B cell (primary cell): ENCODE data around the gene EGFL6. TPM values are rescaled to one million over a fixed set of nuclear protein-coding genes. Genes with fewer than 3 reads are reported as not detected.

Source experiments
- ATAC-seq: fragments of 200-7000 bp; cut with Tn5 transposase; one replicate; pipeline ENCODE4 v1.10.0; 2021; ENCODE audit warnings: low read depth, mild to moderate bottlenecking, moderate number of reproducible peaks, moderate library complexity
- CTCF ChIA-PET: fragments of 350-600 bp; sonication (Branson Sonifier 250); formaldehyde crosslinking; loops from one replicate; lab custom pipeline; 2021; ENCODE audit warnings: antibody characterized with exemption, inconsistent platforms; lab: Charles Lee
- POLR2A ChIA-PET: fragments of 350-600 bp; sonication (Branson Sonifier 250); formaldehyde crosslinking; loops from one replicate; lab custom pipeline; 2021; ENCODE audit warnings: antibody characterized with exemption; lab: Charles Lee
- DNase-seq: peaks from one replicate; pipeline ENCODE4 v3.0.0; 2013
- H2AFZ ChIP-seq: 2 replicates; pipeline ENCODE4 v1.6.1; 2012; ENCODE audit warnings: mild to moderate bottlenecking, low read depth, low read length; ENCODE audit not compliant: insufficient read depth, poor library complexity, severe bottlenecking
- H3K27ac ChIP-seq, 2 donors: 1 replicate in 1 of 2; 2 replicates in 1 of 2; pipeline ENCODE4 v1.5.1; 2012 to 2013; ENCODE audit warnings: low read length in 2 of 2, mild to moderate bottlenecking in 2 of 2, moderate library complexity in 1 of 2
- H3K27me3 ChIP-seq, 4 experiments: fragments of 200-600 bp in 1 of 4; sonication (generic) in 1 of 4; replicated peaks in 1 of 4; 1 replicate in 2 of 4; 2 replicates in 2 of 4; pipeline versions ENCODE4 v1.6.1 to v1.7.0; 2013 to 2016; ENCODE audit warnings: low read length in 3 of 4, mild to moderate bottlenecking in 2 of 4, mixed read lengths in 1 of 4, moderate library complexity in 1 of 4; ENCODE audit not compliant: insufficient read depth in 4 of 4, control insufficient read depth in 3 of 4; ENCODE audit errors: control extremely low read depth in 1 of 4
- H3K36me3 ChIP-seq, 2 experiments: replicated peaks in 1 of 2; 1 replicate in 1 of 2; 2 replicates in 1 of 2; pipeline versions ENCODE4 v1.6.1 to v1.7.1; 2013; ENCODE audit warnings: low read length in 1 of 2; ENCODE audit not compliant: insufficient read depth in 2 of 2, control insufficient read depth in 1 of 2; ENCODE audit errors: control extremely low read depth in 1 of 2, extremely low read depth in 1 of 2
- H3K4me1 ChIP-seq, 2 donors: fragments of 200-600 bp in 1 of 2; sonication (generic) in 1 of 2; 1 replicate in 1 of 2; 2 replicates in 1 of 2; pipeline versions ENCODE4 v1.5.1 to v1.6.1; 2013 to 2017; ENCODE audit warnings: low read length in 2 of 2; ENCODE audit not compliant: control insufficient read depth in 2 of 2, insufficient read depth in 2 of 2
- H3K4me2 ChIP-seq: replicated peaks from 2 replicates; pipeline ENCODE3; 2012; ENCODE audit warnings: mild to moderate bottlenecking, low read depth, low read length; ENCODE audit not compliant: poor library complexity, severe bottlenecking
- H3K4me3 ChIP-seq, 5 experiments: fragments of 200-600 bp in 1 of 5; sonication (generic) in 1 of 5; 1 replicate in 3 of 5; 2 replicates in 2 of 5; pipeline versions ENCODE4 v1.5.1 to v1.7.0; 2011 to 2016; ENCODE audit warnings: low read length in 4 of 5, mild to moderate bottlenecking in 4 of 5, low read depth in 2 of 5, control low read depth in 1 of 5, moderate library complexity in 1 of 5; ENCODE audit not compliant: insufficient read depth in 1 of 5; ENCODE audit errors: control extremely low read depth in 1 of 5, extremely low read depth in 1 of 5
- H3K79me2 ChIP-seq: fragments of 200-600 bp; sonication (generic); one replicate; pipeline ENCODE4 v1.6.0; 2016; ENCODE audit warnings: low read length; ENCODE audit not compliant: control insufficient read depth, insufficient read depth
- H3K9ac ChIP-seq: fragments of 200-600 bp; sonication (generic); 2 replicates; pipeline ENCODE4 v1.6.1; 2017; ENCODE audit warnings: mild to moderate bottlenecking, low read length, moderate library complexity
- H3K9me3 ChIP-seq, 3 donors: one replicate each; pipeline versions ENCODE4 v1.6.1 to v1.7.1; 2013; ENCODE audit warnings: low read length in 2 of 3; ENCODE audit not compliant: control insufficient read depth in 2 of 3, insufficient read depth in 1 of 3; ENCODE audit errors: control extremely low read depth in 1 of 3
- H4K20me1 ChIP-seq: 2 replicates; pipeline ENCODE4 v1.6.0; 2012; ENCODE audit warnings: mild to moderate bottlenecking, low read length; ENCODE audit not compliant: insufficient read depth, control insufficient read depth, poor library complexity, severe bottlenecking
- H3K27ac Mint-ChIP-seq: one replicate; pipeline ENCODE4 v1.8.0; 2021; ENCODE audit warnings: mixed read lengths
- H3K27me3 Mint-ChIP-seq: one replicate; pipeline ENCODE4 v1.8.0; 2021; ENCODE audit warnings: mixed read lengths
- H3K4me1 Mint-ChIP-seq: one replicate; pipeline ENCODE4 v1.8.0; 2021; ENCODE audit warnings: mixed read lengths
- H3K4me3 Mint-ChIP-seq: one replicate; pipeline ENCODE4 v1.8.0; 2021; ENCODE audit warnings: mixed read lengths
- H3K9me3 Mint-ChIP-seq: one replicate; pipeline ENCODE4 v1.8.0; 2022; ENCODE audit warnings: mixed read lengths; ENCODE audit not compliant: insufficient read depth
- EZH2 ChIP-seq: IDR thresholded peaks from 2 replicates; pipeline ENCODE4 v1.6.1; 2012; ENCODE audit warnings: borderline replicate concordance, low read depth, mild to moderate bottlenecking, moderate library complexity, low read length; ENCODE audit not compliant: insufficient read depth, poor library complexity, severe bottlenecking
- WGBS: methylation state at CpG from one replicate; pipeline ENCODE4 v1.1.5; 2013; ENCODE audit warnings: missing lambda C conversion rate; ENCODE audit not compliant: insufficient coverage; 5-methylcytosine and 5-hydroxymethylcytosine counted together
- intact Hi-C: fragments of 100-400 bp; cut with micrococcal nuclease; formaldehyde crosslinking; loops from one replicate; pipeline ENCODE4 v1.10.0; 2022
- polyA plus RNA-seq: library from polyadenylated mRNA; depleted of rRNA; stranded (reverse); fragments of >200 nt; gene quantifications from 2 replicates; pipeline ENCODE4 v1.2.3, GENCODE V29; 2012
- total RNA-seq, 2 donors: library from RNA; stranded (reverse); fragments of 120-200 nt in 1 of 2; gene quantifications; 1 replicate in 1 of 2; 2 replicates in 1 of 2; pipeline versions ENCODE4 v1.2.3 to v1.2.4, GENCODE V29; 2013 to 2022
- TF ChIP-seq, protein P1 (sequence below): fragments of 200-600 bp; IDR thresholded peaks from one replicate; pipeline ENCODE4 v1.8.0; 2022; ENCODE audit warnings: antibody characterized with exemption, mild to moderate bottlenecking

Gene EGFL6
- total and polyA plus RNA-seq, 2 donors (not counting 1 experiment from before 2014, with no cell fraction given): not detected

DNA sequence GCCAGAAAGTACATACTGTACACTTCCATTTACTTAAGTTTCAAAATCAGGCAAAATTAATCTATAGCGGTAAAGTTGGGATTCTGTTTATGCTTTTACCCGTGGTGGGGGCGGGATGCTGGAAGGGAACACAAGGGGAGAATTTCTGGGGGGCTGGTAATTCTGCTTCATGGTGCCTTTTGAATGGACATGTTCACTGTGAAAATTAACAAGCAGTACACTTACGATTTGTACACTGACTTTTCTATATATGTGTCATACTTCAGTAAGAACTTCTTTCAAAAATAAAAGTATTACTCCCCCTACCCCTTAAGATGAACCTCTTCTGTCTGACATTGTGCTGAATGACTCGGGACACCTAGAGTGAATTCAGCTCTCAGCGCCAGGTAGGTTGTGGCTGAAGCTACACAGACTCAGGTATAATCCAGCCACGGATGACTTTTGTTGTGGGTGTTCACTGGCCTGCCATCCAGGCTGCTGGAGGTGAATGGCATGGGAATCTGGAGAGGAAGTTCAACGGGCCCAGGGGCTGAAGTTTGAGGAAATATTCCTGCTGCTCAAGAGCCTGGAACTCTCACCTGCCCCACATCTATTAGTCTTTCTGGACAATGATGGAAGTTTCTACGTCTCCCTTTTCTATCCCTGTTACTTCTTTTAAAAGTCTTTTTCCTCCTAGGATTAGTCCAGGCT, 76.2 kb downstream of the EGFL6 start:
- POLR2A ChIA-PET: no interaction called here
- H3K9ac ChIP-seq: no peak overlapping the region

DNA sequence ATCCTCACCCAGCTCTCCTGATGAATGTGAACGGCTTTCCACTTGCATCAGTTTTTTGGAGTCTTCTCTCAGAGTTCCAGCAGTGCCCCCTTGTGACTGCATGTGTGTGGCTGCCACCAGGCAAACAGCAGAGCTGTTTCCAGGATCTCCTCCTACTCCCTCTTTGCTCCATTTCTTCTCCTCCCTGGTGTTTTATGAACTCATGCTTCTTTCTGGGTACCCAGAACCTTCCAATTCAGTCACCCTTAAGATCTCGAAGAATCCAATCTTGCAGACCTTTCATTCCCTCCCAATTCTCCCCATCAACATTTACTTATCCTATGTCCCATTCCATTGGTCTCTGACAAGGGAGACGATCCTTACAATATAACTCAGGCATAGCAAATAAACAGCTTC, 76.8 kb downstream of the EGFL6 start:
- peaks cover 0 to 15% (median 0%) of the 10 kb centered on the region in 4 experiments for H3K27me3 ChIP-seq
- no peak overlapping the region for H3K9ac ChIP-seq
- intact Hi-C loops: no loop called here
- no peak overlapping the region for H3K4me2 ChIP-seq
- no peaks in the 10 kb centered on the region for H3K4me1 ChIP-seq
- no peaks in the 10 kb centered on the region for H3K79me2 ChIP-seq
- Mint-ChIP-seq H3K27ac (no peak overlapping the region), H3K4me3 (no peak overlapping the region), H3K4me1 (no peaks in the 10 kb centered on the region), H3K9me3 (no peaks in the 10 kb centered on the region), H3K27me3 (no peaks in the 10 kb centered on the region)
- DNase-seq (peak; percentile 11), ATAC-seq (no peak)
- no peaks in the 10 kb centered on the region for H3K36me3 ChIP-seq
- no peak overlapping the region for H2AFZ ChIP-seq
- H3K9me3 ChIP-seq: no peaks in the 10 kb centered on the region
- no peaks in the 10 kb centered on the region for H4K20me1 ChIP-seq
- WGBS: no CpG with 5 or more reads among the region's 3 CpGs
- CTCF ChIA-PET: interaction anchor here (0.5 to 1.8 kb wide), 8 partner anchors 11 to 745 kb away, joined by 3 to 8 read pairs (median 4); no protein-coding TSS in a partner anchor
- H3K27ac ChIP-seq: no peak overlapping the region
- no peak overlapping the region for H3K4me3 ChIP-seq
- TF ChIP-seq, protein P1, sequence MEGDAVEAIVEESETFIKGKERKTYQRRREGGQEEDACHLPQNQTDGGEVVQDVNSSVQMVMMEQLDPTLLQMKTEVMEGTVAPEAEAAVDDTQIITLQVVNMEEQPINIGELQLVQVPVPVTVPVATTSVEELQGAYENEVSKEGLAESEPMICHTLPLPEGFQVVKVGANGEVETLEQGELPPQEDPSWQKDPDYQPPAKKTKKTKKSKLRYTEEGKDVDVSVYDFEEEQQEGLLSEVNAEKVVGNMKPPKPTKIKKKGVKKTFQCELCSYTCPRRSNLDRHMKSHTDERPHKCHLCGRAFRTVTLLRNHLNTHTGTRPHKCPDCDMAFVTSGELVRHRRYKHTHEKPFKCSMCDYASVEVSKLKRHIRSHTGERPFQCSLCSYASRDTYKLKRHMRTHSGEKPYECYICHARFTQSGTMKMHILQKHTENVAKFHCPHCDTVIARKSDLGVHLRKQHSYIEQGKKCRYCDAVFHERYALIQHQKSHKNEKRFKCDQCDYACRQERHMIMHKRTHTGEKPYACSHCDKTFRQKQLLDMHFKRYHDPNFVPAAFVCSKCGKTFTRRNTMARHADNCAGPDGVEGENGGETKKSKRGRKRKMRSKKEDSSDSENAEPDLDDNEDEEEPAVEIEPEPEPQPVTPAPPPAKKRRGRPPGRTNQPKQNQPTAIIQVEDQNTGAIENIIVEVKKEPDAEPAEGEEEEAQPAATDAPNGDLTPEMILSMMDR: peak; percentile 21
- TF ChIP-seq EZH2: no peak
- POLR2A ChIA-PET: no interaction called here

More for the DNA sequence above, 76.2 kb downstream of the EGFL6 start:
- no peaks in the 10 kb centered on the region for H3K36me3 ChIP-seq
- intact Hi-C loops: no loop called here
- no peaks in the 10 kb centered on the region for H3K9me3 ChIP-seq
- H3K27me3 ChIP-seq: peaks cover 0 to 15% (median 0%) of the 10 kb centered on the region in 4 experiments
- H3K27ac ChIP-seq: no peak overlapping the region
- no peak for ATAC-seq
- Mint-ChIP-seq H3K4me1 (no peaks in the 10 kb centered on the region), H3K27ac (no peak overlapping the region), H3K27me3 (no peaks in the 10 kb centered on the region), H3K4me3 (no peak overlapping the region), H3K9me3 (no peaks in the 10 kb centered on the region)
- CTCF ChIA-PET: interaction anchor here (0.6 to 1.8 kb wide), 6 partner anchors 34 to 699 kb away, joined by 3 to 8 read pairs (median 4); no protein-coding TSS in a partner anchor
- WGBS: 10% methylated on average over 2 of the region's 9 CpGs
- TF ChIP-seq, protein P1: no peak
- no peak for TF ChIP-seq EZH2
- no peak overlapping the region for H3K4me3 ChIP-seq
- H2AFZ ChIP-seq: no peak overlapping the region
- no peaks in the 10 kb centered on the region for H4K20me1 ChIP-seq
- no peaks in the 10 kb centered on the region for H3K79me2 ChIP-seq
- no peak overlapping the region for H3K4me2 ChIP-seq
- DNase-seq: no peak
- H3K4me1 ChIP-seq: no peaks in the 10 kb centered on the region
